ENCODE results near the gene KIF25.

Gene KIF25

GRCh38 chr6:168037856-168038255 lies 40.4 kb downstream of the KIF25 start:
- DNase-seq (ENCODE audit: low read depth): no peak

DNA sequence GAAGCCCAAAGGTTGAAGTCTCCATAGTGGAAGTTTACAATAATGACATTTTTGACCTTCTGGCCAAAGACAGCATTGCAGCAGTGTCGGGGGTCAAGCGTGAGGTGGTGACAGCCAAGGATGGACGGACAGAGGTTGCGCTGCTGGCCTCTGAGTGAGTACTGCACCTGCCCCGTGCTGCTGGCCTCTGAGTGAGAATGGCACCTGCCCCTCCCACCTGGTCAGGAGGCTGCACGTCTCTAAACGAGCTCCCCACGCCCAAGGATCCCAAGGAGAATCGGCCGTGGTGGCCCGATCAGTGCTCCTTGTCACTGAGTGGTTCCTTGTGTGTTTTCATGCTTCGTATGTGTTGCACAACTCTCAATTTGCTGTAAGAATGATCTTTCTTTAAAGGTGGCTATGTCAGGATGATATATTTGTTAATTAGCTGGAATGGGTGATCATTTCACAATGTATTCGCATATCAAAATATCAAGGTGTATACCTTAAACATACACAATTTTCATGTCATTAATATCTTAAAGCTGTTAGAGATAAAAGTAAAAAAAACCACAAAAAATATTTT lies 41.2 kb downstream of the KIF25 start:
- DNase-seq (ENCODE audit: low read depth): no peak

GRCh38 chr6:168039301-168039700 lies 41.8 kb downstream of the KIF25 start:
- DNase-seq (ENCODE audit: low read depth): no peak

DNA sequence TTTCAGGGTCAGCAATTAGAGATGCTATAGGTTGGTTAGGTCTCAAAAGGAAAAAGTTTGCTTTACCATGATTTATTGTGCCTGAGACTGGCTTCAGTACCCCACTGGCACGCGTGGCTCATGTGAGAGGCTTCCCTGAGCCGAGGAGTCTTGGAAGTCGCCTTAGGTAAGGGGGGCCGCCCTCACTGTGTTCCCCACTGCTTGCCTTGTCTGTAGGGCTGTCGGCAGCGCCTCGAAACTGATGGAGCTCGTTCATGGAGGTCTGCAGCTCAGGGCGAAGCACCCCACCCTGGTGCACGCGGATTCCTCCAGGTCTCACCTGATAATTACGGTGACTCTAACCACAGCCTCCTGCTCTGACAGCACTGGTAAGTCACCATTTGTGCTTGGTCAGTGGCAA lies 42.4 kb downstream of the KIF25 start:
- no peak for DNase-seq (ENCODE audit: low read depth)

DNA sequence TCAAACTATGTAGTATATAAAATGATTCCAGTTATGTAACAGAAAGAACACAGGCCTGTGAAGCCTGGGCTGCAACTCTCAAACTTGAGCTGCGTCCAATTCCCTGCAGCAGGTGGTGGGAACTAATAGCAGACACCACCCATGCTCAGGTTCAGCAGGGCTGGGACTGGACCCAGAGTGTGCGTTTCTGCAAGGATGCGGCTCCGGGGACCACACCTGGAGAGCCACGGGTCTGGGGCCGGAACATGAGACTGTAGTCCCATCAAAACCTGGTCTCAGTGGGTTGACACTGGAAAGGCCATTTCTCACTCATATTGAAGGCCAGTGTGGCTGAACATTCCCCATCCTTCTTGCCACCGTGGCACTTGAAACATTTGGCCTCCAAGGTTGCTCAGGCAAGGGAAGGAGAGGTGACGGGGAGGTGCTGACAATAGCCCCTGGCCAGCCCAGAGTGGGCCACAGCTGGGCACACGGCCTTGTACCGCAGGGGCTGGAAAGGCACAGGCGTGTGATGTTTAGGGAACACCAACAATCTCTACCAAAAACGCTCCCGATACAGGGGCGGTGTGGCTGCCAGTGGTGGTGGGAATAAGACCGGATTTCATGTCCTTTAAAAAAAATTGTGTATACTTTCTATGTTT lies 43.5 kb downstream of the KIF25 start:
- no peak for DNase-seq (ENCODE audit: low read depth)

DNA sequence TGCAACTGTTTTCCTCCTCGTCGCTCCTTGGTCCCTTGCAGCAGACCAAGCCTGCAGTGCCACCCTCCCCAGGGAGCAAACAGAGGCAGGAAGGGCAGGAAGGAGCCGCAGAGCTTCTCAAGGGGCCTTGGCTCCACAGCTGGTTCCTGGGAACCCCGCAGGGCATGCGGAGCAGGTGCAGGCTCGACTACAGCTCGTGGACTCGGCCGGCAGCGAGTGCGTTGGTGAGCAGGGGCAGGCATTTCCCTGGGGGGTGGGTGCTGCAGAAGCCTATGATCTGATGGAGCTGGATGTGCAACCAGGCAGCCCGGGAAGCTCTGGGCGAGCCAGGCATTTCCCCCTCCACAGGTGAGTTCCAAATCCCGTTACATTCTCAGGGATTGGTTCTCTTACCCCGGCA lies 44.5 kb downstream of the KIF25 start:
- no peak for DNase-seq (ENCODE audit: low read depth)

DNA sequence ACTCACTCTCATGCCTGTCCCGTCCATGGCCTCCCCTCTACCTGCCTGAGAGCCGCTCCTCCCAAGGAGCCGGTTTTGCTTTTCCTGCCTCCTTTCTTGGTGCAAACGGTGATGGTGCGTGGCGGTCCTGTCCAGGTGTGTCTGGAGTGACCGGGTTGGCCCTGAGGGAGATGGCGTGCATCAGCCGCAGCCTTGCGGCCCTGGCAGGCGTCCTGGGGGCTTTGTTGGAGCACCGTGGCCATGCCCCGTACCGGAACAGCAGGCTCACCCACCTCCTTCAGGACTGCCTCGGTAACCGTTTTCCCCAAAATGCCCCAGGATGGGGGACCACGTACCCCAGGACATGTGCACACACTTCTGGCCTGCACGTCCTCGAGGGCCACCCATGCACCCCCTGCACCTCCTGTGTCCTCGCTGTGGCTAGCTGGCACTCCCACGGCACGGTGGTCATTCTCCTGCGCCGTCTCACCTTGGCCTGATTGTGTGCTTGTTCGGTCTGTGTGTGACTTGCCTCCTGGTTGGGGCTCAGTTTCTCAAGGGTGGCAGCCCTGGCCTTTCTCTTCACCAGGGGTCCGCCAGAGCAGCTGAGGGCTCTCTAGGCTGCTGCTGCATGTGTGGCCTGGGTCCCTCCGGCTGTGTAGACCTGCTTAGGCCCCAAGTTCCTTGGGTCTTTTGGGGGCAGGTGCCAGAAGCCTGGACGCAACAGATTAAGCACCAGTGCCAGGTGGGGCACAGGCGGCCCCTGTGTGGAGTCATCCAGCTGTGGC lies 45.1 kb downstream of the KIF25 start:
- no peak for DNase-seq (ENCODE audit: low read depth)

DNA sequence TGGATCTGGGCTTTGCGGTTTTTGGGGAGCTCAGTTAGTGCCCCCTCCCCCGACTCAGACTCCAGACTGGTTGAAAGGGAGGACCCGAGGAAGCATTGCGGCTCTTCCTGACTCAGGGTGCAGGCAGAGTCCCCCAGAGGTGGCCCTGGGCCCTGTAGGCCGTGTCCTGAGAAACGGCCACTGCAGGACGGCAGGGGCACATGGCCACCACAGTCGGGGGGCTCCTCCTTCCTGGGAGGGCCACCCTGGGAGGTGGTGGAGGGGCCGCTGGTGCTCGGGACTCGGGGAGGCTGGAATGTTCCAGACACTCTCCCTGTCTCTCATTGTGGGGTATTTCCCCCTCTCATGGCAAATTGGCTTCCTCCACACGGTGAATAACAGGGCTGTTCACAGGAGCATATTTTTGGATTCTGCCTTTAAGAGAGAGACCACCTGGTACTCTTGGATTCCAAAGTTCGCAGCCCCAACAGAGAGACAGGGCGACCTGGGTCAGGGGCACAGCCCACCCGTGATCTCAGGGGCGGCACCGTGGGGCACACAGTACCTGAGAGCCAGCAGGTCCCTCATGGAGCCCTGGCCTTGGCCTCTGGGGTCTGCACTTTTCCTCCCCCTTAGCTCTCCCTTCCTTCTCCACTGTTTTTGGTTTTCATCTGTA lies 45.8 kb downstream of the KIF25 start:
- no peak for DNase-seq (ENCODE audit: low read depth)

GRCh38 chr6:168043848-168044415 lies 46.5 kb downstream of the KIF25 start:
- no peak for DNase-seq (ENCODE audit: low read depth)

- no peak for DNase-seq (ENCODE audit: low read depth)
Observed at GRCh38 chr6:168044521-168045130, 47.2 kb downstream of the KIF25 start.

- no peak for DNase-seq (ENCODE audit: low read depth)
Observed at GRCh38 chr6:168045141-168045691, 47.7 kb downstream of the KIF25 start.

DNA sequence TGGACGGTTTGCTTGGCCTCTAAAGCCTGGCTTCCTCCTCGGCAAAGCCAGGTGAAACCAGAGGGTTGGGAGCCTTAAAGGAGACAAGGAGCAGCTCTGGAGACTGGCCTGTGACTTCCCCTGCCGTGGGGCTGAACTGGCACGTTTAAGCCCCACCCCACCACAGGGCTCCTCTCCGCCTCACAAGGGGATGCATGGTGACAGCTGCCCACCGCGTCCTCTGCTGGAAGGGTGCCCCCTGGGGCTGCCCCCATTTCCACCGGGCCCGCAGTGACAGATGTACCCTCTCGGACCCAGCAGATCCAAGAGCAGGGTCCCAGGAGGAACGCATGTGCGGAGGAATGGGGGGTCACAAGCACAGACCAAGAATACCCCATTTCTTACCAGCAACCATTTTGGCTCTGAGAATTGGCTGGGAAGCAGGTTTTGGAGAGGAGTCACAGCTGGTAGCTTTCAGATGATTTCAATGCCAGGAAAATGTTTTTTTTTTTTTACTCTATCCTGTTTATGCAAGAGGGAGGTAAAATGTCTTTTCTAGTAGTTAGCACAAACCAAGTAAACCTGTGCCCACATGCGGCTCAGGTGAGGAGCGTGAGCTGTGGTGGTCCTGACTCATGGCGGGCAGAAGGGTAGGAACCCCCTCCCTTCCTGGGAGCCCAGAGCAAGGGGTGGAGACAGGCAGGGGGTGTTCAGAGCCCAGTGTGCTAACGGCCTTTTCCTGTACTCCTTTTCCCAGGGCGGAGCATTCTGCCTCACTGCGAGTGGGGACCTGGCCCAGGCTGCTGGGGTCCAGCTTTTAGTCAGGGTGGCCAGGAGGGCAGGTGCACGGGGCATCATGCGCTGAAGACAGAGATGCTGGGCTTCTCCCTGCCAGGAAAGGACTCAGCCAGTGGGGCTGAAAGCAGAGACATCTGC lies 48.5 kb downstream of the KIF25 start:
- no peak for DNase-seq (ENCODE audit: low read depth)

DNA sequence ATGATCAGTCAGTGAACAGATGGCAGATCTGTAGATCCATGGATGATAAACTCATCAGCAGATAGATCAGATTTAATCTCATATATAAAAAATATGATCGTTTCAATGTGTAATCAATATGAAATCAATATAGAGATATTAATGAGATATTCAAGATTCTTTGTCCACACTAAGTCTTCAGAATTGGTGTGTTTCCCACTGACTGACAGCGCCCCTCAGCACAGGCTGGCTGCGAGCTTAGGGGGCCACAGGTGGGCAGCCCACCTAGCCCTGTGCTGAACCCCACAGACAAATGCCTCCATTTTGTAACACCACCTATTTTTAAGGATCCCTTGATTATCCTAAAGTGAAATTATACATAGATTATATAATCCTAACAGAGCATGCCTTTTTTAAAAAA lies 49.2 kb downstream of the KIF25 start:
- DNase-seq (ENCODE audit: low read depth): no peak

DNA sequence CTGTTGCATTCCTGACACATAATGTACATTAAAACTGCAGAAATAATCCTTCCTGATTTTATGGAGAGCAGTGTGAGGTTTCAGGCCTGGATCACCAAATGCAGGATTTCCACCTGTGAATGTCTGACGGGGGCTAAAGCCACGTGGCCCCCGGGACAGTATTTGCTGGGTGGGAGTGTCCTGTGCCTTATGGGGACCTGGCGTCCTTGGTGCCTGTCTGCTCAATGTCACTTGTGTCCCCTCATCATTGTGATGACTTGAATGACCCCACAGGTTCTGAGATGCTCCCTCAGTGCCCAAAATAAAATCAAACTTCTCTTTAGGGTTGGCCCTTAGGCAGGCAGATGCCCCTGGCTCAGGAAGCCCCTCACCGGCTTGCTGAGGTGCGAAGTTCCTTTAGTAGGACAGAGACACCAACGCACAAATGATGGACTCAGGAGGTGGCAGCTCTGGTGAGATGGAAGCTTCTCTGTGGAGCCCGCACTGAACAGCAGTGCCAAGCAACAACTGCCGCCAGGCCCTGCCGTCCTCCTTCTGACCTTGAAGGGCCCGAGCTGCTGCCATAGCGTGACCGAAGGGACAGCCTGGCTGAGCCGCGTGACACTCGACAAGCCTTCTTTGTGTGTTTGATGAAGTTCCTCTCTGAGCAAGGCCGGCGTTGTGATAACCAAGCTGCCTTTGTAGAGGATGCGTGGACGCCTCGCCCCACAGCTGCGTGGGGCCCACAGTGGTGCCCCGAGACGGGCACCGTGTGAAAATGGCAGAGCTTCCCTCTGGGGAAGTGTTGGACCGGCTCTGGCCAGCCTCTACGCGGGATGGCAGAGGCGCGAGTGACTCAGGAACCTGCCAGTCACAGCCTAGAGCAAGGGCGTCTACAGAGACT lies 50.6 kb downstream of the KIF25 start:
- DNase-seq (ENCODE audit: low read depth): no peak

GRCh38 chr6:168048724-168049025 lies 51.2 kb downstream of the KIF25 start:
- DNase-seq (ENCODE audit: low read depth): no peak

GRCh38 chr6:168049277-168049676 lies 51.8 kb downstream of the KIF25 start:
- DNase-seq (ENCODE audit: low read depth): no peak

- no peak for DNase-seq (ENCODE audit: low read depth)
Observed at GRCh38 chr6:168049706-168050224, 52.3 kb downstream of the KIF25 start.

DNA sequence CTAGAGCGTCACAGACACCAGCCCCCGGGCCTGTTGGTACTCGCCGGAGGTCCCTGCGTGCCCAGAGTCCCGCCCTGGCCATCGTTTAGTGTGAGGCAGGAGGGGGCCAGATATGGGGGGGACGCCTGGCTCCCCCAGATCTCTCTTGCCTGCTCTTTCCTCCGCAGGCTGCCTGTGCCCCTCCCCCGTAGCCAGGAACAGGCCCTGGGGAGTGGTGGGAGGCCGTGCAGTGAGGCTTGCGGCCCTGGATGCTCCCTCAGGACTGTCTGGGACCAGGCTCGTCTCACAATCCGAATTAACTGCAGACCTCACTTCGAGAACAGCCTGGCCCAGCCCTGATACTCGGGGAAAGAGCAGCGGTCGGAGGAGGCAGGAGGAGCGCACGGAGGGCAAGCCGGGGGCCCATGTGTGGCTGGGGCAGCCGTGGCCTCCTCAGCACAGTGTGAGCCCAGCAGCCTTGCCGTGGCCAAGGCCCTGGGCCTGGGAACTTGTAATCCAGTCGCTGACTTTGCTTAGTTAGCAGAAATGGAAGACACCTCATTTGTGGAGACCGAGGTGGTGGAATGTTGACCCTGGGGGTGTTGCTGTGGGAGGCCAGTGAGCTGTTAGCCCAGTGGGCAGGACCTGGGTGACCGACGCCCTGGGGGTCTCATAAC lies 52.9 kb downstream of the KIF25 start:
- no peak for DNase-seq (ENCODE audit: low read depth)

DNA sequence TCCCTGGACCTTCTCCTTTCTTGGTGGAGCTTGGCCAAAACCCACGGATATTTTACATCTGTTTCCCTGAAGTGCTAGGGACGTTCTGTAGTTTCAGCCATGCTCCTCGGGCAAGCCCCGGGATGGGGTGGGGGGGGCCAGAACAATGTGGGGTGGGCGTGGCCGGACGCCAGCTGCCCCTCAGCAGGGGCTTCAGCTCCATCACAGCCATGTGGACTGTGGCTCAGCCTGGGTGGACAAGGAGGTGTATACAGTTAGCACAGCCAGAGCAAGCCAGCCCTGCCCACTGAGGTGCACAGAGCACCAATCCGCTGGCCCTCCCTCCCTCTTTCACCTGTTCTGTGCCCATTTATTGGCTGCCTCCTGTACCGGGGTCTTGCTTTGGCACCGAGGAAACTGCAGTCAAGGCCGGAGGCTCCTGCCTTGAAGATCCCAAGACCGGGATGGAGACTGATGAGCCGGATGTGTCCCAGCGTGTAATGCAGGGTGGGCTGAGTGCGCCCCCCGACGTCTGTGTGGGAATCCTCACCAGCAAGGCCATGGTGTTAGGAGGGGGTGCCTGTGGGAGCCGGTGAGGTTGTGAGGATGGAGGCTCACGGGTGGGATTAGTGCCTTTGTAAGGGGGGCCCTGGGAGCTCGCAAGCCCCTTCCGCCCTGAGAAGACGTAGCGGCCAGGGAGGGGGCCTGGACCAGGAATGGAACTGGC lies 53.6 kb downstream of the KIF25 start:
- DNase-seq (ENCODE audit: low read depth): no peak
